T-cell (primary cell): Measurements from ENCODE around the gene SPATA6L. TPM values are rescaled to one million over a fixed set of nuclear protein-coding genes. Genes with fewer than 3 reads are reported as not detected.

Experiments
- ATAC-seq, 4 experiments: fragments of 200-7000 bp in 3 of 4; fragments of 150-1000 bp in 1 of 4; cut with Tn5 transposase; replicated peaks in 1 of 4; 1 replicate in 3 of 4; 2 replicates in 1 of 4; pipeline ENCODE4 v1.10.0; 2021; ENCODE audit warnings: moderate library complexity in 3 of 4, mild to moderate bottlenecking in 2 of 4, moderate number of reproducible peaks in 1 of 4
- CTCF ChIA-PET, 2 donors: fragments of 300-600 bp; sonication (Branson Sonifier 250); formaldehyde crosslinking; loops; one replicate each; lab custom pipeline; 2022; ENCODE audit warnings: antibody characterized with exemption in 2 of 2; lab: Charles Lee
- POLR2A ChIA-PET, 2 donors: fragments of 300-600 bp; sonication (Branson Sonifier 250); formaldehyde crosslinking; loops; one replicate each; lab custom pipeline; 2022; ENCODE audit warnings: antibody characterized with exemption in 2 of 2; lab: Charles Lee
- DNase-seq, 35 experiments: peaks; one replicate each; pipeline versions ENCODE4 v3.0.0 to v3.0.0-alpha.2; 2013 to 2023
- H3K27ac ChIP-seq: one replicate; pipeline ENCODE4 v1.5.1; 2013; ENCODE audit warnings: low read length
- H3K27me3 ChIP-seq, 2 experiments: replicated peaks in 1 of 2; 1 replicate in 1 of 2; 2 replicates in 1 of 2; pipeline versions ENCODE4 v1.6.1 to v1.7.0; 2013; ENCODE audit warnings: low read length in 1 of 2, mixed read lengths in 1 of 2; ENCODE audit not compliant: control insufficient read depth in 2 of 2, insufficient read depth in 2 of 2; ENCODE audit errors: extremely low read depth in 1 of 2
- H3K36me3 ChIP-seq, 2 donors: 1 replicate in 1 of 2; 2 replicates in 1 of 2; pipeline versions ENCODE4 v1.6.1 to v1.7.0; 2013; ENCODE audit warnings: low read length in 1 of 2; ENCODE audit not compliant: control insufficient read depth in 2 of 2, insufficient read depth in 1 of 2; ENCODE audit errors: extremely low read depth in 1 of 2
- H3K4me1 ChIP-seq, 2 experiments: 1 replicate in 1 of 2; 2 replicates in 1 of 2; pipeline versions ENCODE4 v1.6.1 to v1.7.0; 2013; ENCODE audit warnings: low read length in 2 of 2, mixed read lengths in 1 of 2; ENCODE audit not compliant: insufficient read depth in 2 of 2, control insufficient read depth in 1 of 2; ENCODE audit errors: extremely low read depth in 1 of 2
- H3K4me3 ChIP-seq, 2 donors: 1 replicate in 1 of 2; 2 replicates in 1 of 2; pipeline versions ENCODE4 v1.5.1 to v1.7.0; 2013; ENCODE audit warnings: mild to moderate bottlenecking in 2 of 2, low read length in 1 of 2, moderate library complexity in 1 of 2; ENCODE audit not compliant: control insufficient read depth in 1 of 2; ENCODE audit errors: extremely low read depth in 1 of 2
- H3K9me3 ChIP-seq: 2 replicates; pipeline ENCODE4 v1.7.0; 2013
- H3K27ac Mint-ChIP-seq, 2 donors: one replicate each; pipeline ENCODE4 v1.8.0; 2020 to 2021; ENCODE audit warnings: mild to moderate bottlenecking in 2 of 2, mixed read lengths in 2 of 2
- H3K27me3 Mint-ChIP-seq, 2 donors: one replicate each; pipeline ENCODE4 v1.8.0; 2021 to 2022; ENCODE audit warnings: mixed read lengths in 2 of 2
- H3K36me3 Mint-ChIP-seq: one replicate; pipeline ENCODE4 v1.8.0; 2021; ENCODE audit warnings: mixed read lengths
- H3K4me1 Mint-ChIP-seq, 3 donors: one replicate each; pipeline ENCODE4 v1.8.0; 2020 to 2022; ENCODE audit warnings: mixed read lengths in 3 of 3, mild to moderate bottlenecking in 1 of 3
- H3K4me3 Mint-ChIP-seq, 3 donors: one replicate each; pipeline ENCODE4 v1.8.0; 2020 to 2022; ENCODE audit warnings: mild to moderate bottlenecking in 3 of 3, mixed read lengths in 3 of 3, moderate library complexity in 3 of 3
- H3K9me3 Mint-ChIP-seq, 3 donors: one replicate each; pipeline ENCODE4 v1.8.0; 2020 to 2022; ENCODE audit warnings: mixed read lengths in 3 of 3
- whole genome bisulfite sequencing: methylation state at CpG from one replicate; pipeline ENCODE4 v1.1.5; 2013; ENCODE audit warnings: missing lambda C conversion rate; ENCODE audit not compliant: insufficient coverage; 5-methylcytosine and 5-hydroxymethylcytosine counted together
- total RNA-seq, 35 experiments: library from RNA in 6 of 35; stranded (reverse) in 6 of 35; fragments of 120-200 nt in 1 of 35; gene quantifications; one replicate each; pipeline versions ENCODE4 v1.2.1 to v1.2.4 and lab custom pipeline; 2013 to 2026

SPATA6L gene
- total RNA-seq, 5 donors from 2014 or later (not counting 1 experiment from before 2014, with no cell fraction given), result 1.2 to 5.2 (median 2.5) TPM

- H3K9me3 ChIP-seq, result no peaks in the 10 kb centered on the region
- Mint-ChIP-seq H3K27me3 (no peaks in the 10 kb centered on the region), H3K4me3 (peak overlapping the region in 1 of 3 donors; percentile 53), H3K27ac (peak overlapping the region; percentile 75 to 82), H3K4me1 (peaks cover 28 to 33% (median 31%) of the 10 kb centered on the region in 3 donors), H3K9me3 (no peaks in the 10 kb centered on the region), H3K36me3 (peaks cover 4% of the 10 kb centered on the region)
- no peaks in the 10 kb centered on the region for H3K36me3 ChIP-seq
- peaks cover 4 to 13% of the 10 kb centered on the region in 2 experiments for H3K4me1 ChIP-seq
- ATAC-seq, result no peak
- no peaks in the 10 kb centered on the region for H3K27me3 ChIP-seq
- H3K27ac ChIP-seq, result no peak overlapping the region
- DNase-seq, result no peak
- no peak overlapping the region for H3K4me3 ChIP-seq
- ChIA-PET POLR2A (interaction anchor here in 1 of 2 donors (0.7 kb wide), 1 partner anchor 16 kb away, joined by 3 read pairs; no protein-coding TSS in a partner anchor), CTCF (interaction anchor here (0.6 to 1.9 kb wide), 2 partner anchors 67 to 71 kb away, joined by 5 read pairs; no protein-coding TSS in a partner anchor)
- no CpG with 5 or more reads among the region's 4 CpGs for WGBS
Observed at GRCh38 chr9:4573176-4573575, 93.1 kb downstream of the SPATA6L start.

GRCh38 chr9:4572184-4572826 is 94.0 kb downstream of the SPATA6L start:
- ChIA-PET CTCF (interaction anchor here (0.6 to 1.9 kb wide), 2 partner anchors 68 to 204 kb away, joined by 4 to 5 read pairs; no protein-coding TSS in a partner anchor), POLR2A (no interaction called here)
- H3K4me3 Mint-ChIP-seq, result peak overlapping the region; percentile 8 to 53 (median 10)
- Histone ChIP-seq H3K27ac (peak overlapping the region; percentile 42), H3K36me3 (no peaks in the 10 kb centered on the region), H3K4me3 (no peak overlapping the region), H3K27me3 (no peaks in the 10 kb centered on the region), H3K4me1 (peaks cover 6 to 13% of the 10 kb centered on the region in 2 experiments), H3K9me3 (no peaks in the 10 kb centered on the region)
- no peaks in the 10 kb centered on the region for H3K36me3 Mint-ChIP-seq
- peak overlapping the region; percentile 75 to 82 for H3K27ac Mint-ChIP-seq
- DNase-seq (peak in 21 of 35 experiments; percentile 4 to 43 (median 19)), ATAC-seq (peak; percentile 81 to 91 (median 86))
- no peaks in the 10 kb centered on the region for H3K27me3 Mint-ChIP-seq
- no peaks in the 10 kb centered on the region for H3K9me3 Mint-ChIP-seq
- 14% methylated on average over 2 of the region's 5 CpGs for WGBS
- peaks cover 28 to 36% (median 31%) of the 10 kb centered on the region in 3 donors for H3K4me1 Mint-ChIP-seq

GRCh38 chr9:4569101-4569500 is 97.2 kb downstream of the SPATA6L start:
- ATAC-seq (no peak), DNase-seq (no peak)
- Mint-ChIP-seq H3K9me3 (peaks cover 0 to 3% (median 0%) of the 10 kb centered on the region in 3 donors), H3K36me3 (peaks cover 3% of the 10 kb centered on the region), H3K27ac (no peak overlapping the region), H3K4me1 (peaks cover 27 to 40% (median 33%) of the 10 kb centered on the region in 3 donors), H3K4me3 (no peak overlapping the region), H3K27me3 (no peaks in the 10 kb centered on the region)
- ChIA-PET CTCF (interaction anchor here in 1 of 2 donors (0.6 kb wide), 1 partner anchor 18 kb away, joined by 4 read pairs; no protein-coding TSS in a partner anchor), POLR2A (interaction anchor here in 1 of 2 donors (0.5 to 1.1 kb wide), 2 partner anchors 19 to 232 kb away, joined by 3 to 5 read pairs; no protein-coding TSS in a partner anchor)
- Histone ChIP-seq H3K36me3 (no peaks in the 10 kb centered on the region), H3K4me1 (peaks cover 6 to 12% of the 10 kb centered on the region in 2 experiments), H3K9me3 (no peaks in the 10 kb centered on the region), H3K27ac (no peak overlapping the region), H3K27me3 (no peaks in the 10 kb centered on the region), H3K4me3 (no peak overlapping the region)

- POLR2A ChIA-PET, result interaction anchor here in 1 of 2 donors (0.6 kb wide), 1 partner anchor 21 kb away, joined by 3 read pairs; no protein-coding TSS in a partner anchor
- Histone ChIP-seq H3K4me1 (peaks cover 5 to 20% of the 10 kb centered on the region in 2 experiments), H3K36me3 (no peaks in the 10 kb centered on the region), H3K27me3 (no peaks in the 10 kb centered on the region), H3K27ac (no peak overlapping the region), H3K4me3 (no peak overlapping the region), H3K9me3 (no peaks in the 10 kb centered on the region)
- peaks cover 3% of the 10 kb centered on the region for H3K36me3 Mint-ChIP-seq
- CTCF ChIA-PET, result no interaction called here
- peaks cover 0 to 3% (median 0%) of the 10 kb centered on the region in 3 donors for H3K9me3 Mint-ChIP-seq
- peaks cover 26 to 39% (median 32%) of the 10 kb centered on the region in 3 donors for H3K4me1 Mint-ChIP-seq
- ATAC-seq (no peak), DNase-seq (no peak)
- no peak overlapping the region for H3K4me3 Mint-ChIP-seq
- no peaks in the 10 kb centered on the region for H3K27me3 Mint-ChIP-seq
- no peak overlapping the region for H3K27ac Mint-ChIP-seq
- 76% methylated on average over 8 of the region's 8 CpGs for WGBS
Observed at GRCh38 chr9:4567601-4568000, 98.7 kb downstream of the SPATA6L start.

- H3K27ac ChIP-seq, result no peak overlapping the region
- H3K27ac Mint-ChIP-seq, result peak overlapping the region in 1 of 2 donors; percentile 31
- ChIA-PET POLR2A (interaction anchor here in 1 of 2 donors (0.6 kb wide), 1 partner anchor 22 kb away, joined by 3 read pairs; no protein-coding TSS in a partner anchor), CTCF (interaction anchor here in 1 of 2 donors (1.0 kb wide), 1 partner anchor 8 kb away, joined by 3 read pairs; no protein-coding TSS in a partner anchor)
- H3K36me3 Mint-ChIP-seq, result peaks cover 3% of the 10 kb centered on the region
- no peak overlapping the region for H3K4me3 ChIP-seq
- H3K4me3 Mint-ChIP-seq, result no peak overlapping the region
- DNase-seq, result no peak
- no peak for ATAC-seq
- H3K4me1 ChIP-seq, result peaks cover 5 to 14% of the 10 kb centered on the region in 2 experiments
- peaks cover 0 to 3% (median 0%) of the 10 kb centered on the region in 3 donors for H3K9me3 Mint-ChIP-seq
- WGBS, result no CpG with 5 or more reads among the region's 2 CpGs
- H3K27me3 Mint-ChIP-seq, result no peaks in the 10 kb centered on the region
- H3K9me3 ChIP-seq, result no peaks in the 10 kb centered on the region
- no peaks in the 10 kb centered on the region for H3K27me3 ChIP-seq
- H3K4me1 Mint-ChIP-seq, result peaks cover 18 to 31% (median 24%) of the 10 kb centered on the region in 3 donors
- no peaks in the 10 kb centered on the region for H3K36me3 ChIP-seq
Observed at GRCh38 chr9:4566806-4567205, 99.5 kb downstream of the SPATA6L start.

- peaks cover 5 to 14% of the 10 kb centered on the region in 2 experiments for H3K4me1 ChIP-seq
- peak overlapping the region in 1 of 3 donors; percentile 34 for H3K4me3 Mint-ChIP-seq
- H3K9me3 ChIP-seq, result no peaks in the 10 kb centered on the region
- WGBS, result no CpG with 5 or more reads among the region's 2 CpGs
- no peaks in the 10 kb centered on the region for H3K36me3 ChIP-seq
- ChIA-PET POLR2A (interaction anchor here in 1 of 2 donors (0.5 kb wide), 1 partner anchor 79 kb away, joined by 7 read pairs; no protein-coding TSS in a partner anchor), CTCF (no interaction called here)
- peaks cover 3% of the 10 kb centered on the region for H3K36me3 Mint-ChIP-seq
- H3K27me3 Mint-ChIP-seq, result no peaks in the 10 kb centered on the region
- H3K27ac ChIP-seq, result no peak overlapping the region
- peaks cover 0 to 3% (median 0%) of the 10 kb centered on the region in 3 donors for H3K9me3 Mint-ChIP-seq
- H3K27me3 ChIP-seq, result no peaks in the 10 kb centered on the region
- ATAC-seq (peak; percentile 37 to 57 (median 41)), DNase-seq (peak in 2 of 35 experiments; percentile 3 to 11)
- peaks cover 15 to 30% (median 23%) of the 10 kb centered on the region in 3 donors for H3K4me1 Mint-ChIP-seq
- H3K4me3 ChIP-seq, result no peak overlapping the region
- H3K27ac Mint-ChIP-seq, result peak overlapping the region in 1 of 2 donors; percentile 71
Observed at GRCh38 chr9:4563105-4563504, 103.2 kb downstream of the SPATA6L start.
